ENCODE results near the gene NDFIP2. TPM values are rescaled to one million over a fixed set of nuclear protein-coding genes. Genes with fewer than 3 reads are reported as not detected.

NDFIP2 gene
- total RNA-seq, 1 donor from 2014 or later, result 46.8 TPM

DNA sequence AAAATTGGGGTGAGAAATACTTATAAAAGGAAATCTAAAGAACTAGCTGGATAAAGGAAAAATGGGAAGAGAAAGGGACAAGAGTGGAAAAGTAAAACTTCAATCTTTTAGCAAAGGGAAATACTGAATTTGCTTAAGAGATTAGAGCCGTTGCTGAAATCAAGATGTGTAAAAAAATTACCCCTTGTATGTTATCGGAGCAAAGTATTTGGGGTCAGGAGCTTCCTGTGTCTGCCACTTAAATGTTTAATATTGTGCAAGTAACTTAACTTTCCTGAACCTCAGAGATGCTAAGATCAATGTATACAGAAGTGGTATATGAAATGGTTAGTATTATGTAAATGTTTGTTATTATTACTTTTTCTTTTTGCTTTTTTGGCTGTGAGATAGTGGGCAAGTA is 51.6 kb downstream of the NDFIP2 start:
- Histone ChIP-seq H3K27me3 (ENCODE audit: control insufficient read depth, insufficient read depth, low read length) (no peaks in the 10 kb centered on the region), H3K36me3 (ENCODE audit: control insufficient read depth, insufficient read depth, low read length) (no peaks in the 10 kb centered on the region), H3K4me3 (ENCODE audit: low read depth, low read length) (no peak overlapping the region)
- no peak for DNase-seq (ENCODE audit: low read depth)
- TF ChIP-seq, protein P1, sequence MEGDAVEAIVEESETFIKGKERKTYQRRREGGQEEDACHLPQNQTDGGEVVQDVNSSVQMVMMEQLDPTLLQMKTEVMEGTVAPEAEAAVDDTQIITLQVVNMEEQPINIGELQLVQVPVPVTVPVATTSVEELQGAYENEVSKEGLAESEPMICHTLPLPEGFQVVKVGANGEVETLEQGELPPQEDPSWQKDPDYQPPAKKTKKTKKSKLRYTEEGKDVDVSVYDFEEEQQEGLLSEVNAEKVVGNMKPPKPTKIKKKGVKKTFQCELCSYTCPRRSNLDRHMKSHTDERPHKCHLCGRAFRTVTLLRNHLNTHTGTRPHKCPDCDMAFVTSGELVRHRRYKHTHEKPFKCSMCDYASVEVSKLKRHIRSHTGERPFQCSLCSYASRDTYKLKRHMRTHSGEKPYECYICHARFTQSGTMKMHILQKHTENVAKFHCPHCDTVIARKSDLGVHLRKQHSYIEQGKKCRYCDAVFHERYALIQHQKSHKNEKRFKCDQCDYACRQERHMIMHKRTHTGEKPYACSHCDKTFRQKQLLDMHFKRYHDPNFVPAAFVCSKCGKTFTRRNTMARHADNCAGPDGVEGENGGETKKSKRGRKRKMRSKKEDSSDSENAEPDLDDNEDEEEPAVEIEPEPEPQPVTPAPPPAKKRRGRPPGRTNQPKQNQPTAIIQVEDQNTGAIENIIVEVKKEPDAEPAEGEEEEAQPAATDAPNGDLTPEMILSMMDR (IDR thresholded peaks at IDR 0.05; ENCODE audit: insufficient read depth, low read length, poor library complexity, severe bottlenecking), result no peak

DNA sequence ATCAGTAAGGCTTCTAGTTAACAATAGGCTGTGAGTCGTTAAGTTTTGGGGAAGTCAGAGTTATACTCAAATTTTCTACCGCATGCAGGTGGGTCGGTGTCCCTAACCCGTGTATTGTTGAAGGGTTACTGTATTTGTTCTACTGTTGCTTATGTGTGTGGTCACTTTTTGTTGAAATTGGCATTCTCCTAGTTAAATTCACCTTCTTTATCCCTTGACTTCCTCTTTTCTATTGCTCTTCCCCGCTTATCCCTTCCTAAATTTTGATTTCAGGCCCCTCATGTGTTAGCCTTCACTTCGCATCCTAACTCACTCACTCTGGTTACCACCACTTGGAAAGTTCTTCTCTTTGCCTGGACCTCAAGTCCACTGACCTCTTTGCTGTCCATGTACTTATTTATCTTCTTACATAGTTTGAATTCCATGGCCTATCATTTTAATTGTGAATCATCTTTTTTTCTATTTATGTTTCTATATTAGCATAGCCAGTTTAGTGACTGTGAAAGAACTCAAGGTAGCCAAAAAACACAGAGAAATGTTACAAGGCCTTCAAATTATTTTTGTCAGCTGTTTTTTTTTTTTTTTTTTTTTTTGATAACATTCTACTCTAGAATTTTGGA is 52.9 kb downstream of the NDFIP2 start:
- Histone ChIP-seq H3K36me3 (ENCODE audit: control insufficient read depth, insufficient read depth, low read length) (no peaks in the 10 kb centered on the region), H3K4me3 (ENCODE audit: low read depth, low read length) (no peak overlapping the region), H3K27me3 (ENCODE audit: control insufficient read depth, insufficient read depth, low read length) (no peaks in the 10 kb centered on the region)
- no peak for DNase-seq (ENCODE audit: low read depth)
- TF ChIP-seq, protein P1 (IDR thresholded peaks at IDR 0.05; ENCODE audit: insufficient read depth, low read length, poor library complexity, severe bottlenecking), result no peak

DNA sequence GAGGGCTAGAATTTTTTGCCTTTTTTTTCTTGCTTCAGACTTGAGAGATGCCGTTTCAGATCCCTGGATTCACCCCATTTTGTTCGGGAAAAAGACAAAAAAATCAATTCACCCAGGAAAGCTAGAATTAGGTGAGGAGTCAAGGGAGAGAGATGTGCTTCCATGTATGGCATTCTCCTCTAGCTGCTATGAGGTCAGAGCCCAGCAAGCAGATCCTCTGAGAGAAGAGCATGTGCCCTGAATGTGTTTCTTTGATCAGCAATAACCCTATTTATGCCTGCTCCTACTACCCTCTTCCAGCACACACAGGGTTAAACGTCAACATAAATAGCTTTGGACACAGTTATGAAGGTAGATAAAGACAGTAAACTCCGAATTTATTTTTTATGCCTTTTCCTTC is 53.6 kb downstream of the NDFIP2 start:
- DNase-seq (ENCODE audit: low read depth), result no peak
- Histone ChIP-seq H3K4me3 (ENCODE audit: low read depth, low read length) (no peak overlapping the region), H3K27me3 (ENCODE audit: control insufficient read depth, insufficient read depth, low read length) (no peaks in the 10 kb centered on the region), H3K36me3 (ENCODE audit: control insufficient read depth, insufficient read depth, low read length) (no peaks in the 10 kb centered on the region)
- TF ChIP-seq, protein P1 (IDR thresholded peaks at IDR 0.05; ENCODE audit: insufficient read depth, low read length, poor library complexity, severe bottlenecking), result no peak

DNA sequence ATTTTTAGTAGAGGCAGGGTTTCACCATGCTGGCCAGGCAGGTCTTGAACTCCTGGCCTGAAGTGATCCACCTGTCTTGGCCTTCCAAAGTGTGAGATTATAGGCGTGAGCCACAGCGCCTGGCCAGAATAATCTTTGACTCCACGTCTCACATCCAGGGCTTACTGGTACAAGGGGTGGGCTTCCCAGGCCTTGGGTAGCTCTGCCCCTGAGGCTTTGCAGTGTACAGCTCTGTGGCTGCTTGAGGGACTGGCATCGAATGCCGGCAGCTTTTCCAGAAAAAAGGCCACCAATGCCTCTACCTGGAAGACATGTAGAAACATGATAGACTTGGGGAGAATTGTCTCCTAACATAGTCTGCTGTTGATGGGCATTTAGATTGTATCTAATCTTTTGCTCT is 57.8 kb downstream of the NDFIP2 start:
- DNase-seq (ENCODE audit: low read depth), result no peak
- H3K27me3 ChIP-seq (ENCODE audit: control insufficient read depth, insufficient read depth, low read length), result no peaks in the 10 kb centered on the region
- no peaks in the 10 kb centered on the region for H3K36me3 ChIP-seq (ENCODE audit: control insufficient read depth, insufficient read depth, low read length)
- TF ChIP-seq, protein P1 (IDR thresholded peaks at IDR 0.05; ENCODE audit: insufficient read depth, low read length, poor library complexity, severe bottlenecking), result no peak
- H3K4me3 ChIP-seq (ENCODE audit: low read depth, low read length), result no peak overlapping the region

DNA sequence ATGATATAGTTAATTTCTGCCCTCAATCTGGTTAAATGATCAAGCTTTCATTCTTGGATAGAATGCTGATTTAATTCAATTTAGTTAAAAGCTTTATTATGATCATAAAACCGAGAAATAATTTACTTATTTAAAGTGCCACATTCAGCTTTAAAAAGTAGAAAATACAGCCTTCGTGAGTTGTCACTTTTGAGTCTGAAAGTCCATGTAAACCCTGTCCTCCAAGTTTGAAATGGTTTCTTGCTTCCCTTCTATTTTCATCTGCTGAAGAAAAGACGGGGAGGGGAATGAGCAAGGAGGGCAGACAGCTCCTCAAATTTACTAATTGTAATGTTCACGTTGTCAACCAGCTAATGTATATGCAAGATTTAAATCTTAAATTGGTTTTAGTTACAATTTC is 59.5 kb downstream of the NDFIP2 start:
- Histone ChIP-seq H3K36me3 (ENCODE audit: control insufficient read depth, insufficient read depth, low read length) (no peaks in the 10 kb centered on the region), H3K4me3 (ENCODE audit: low read depth, low read length) (no peak overlapping the region), H3K27me3 (ENCODE audit: control insufficient read depth, insufficient read depth, low read length) (no peaks in the 10 kb centered on the region)
- DNase-seq (ENCODE audit: low read depth), result no peak
- TF ChIP-seq, protein P1 (IDR thresholded peaks at IDR 0.05; ENCODE audit: insufficient read depth, low read length, poor library complexity, severe bottlenecking), result no peak

DNA sequence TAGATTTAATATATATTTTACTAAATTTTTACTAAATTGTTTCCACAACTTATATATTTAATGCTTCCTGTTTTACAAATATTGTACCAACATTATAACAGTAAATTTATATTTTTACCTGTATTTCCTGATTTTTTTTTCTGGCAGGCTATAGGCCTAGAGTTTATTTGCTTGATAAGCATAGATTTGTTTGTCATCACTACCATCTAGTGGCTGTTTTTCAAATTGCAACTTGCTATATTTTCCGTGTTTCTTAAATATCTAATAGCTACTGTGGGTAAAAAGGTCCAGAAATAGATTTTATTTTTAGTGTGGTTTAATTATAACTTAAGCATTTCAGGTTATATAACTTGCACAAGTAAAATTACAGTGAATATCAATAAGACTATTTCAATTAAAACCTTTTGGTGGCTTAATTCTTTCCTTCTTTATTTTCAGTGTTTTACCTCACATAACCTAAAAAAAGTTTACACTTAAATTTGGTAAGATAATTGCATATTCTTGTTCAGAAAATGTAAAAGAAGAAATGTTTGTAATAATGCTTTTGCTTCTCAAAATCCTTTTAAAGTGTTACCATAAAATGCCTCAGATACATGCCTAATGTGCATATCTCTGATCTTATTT is 60.6 kb downstream of the NDFIP2 start:
- no peaks in the 10 kb centered on the region for H3K27me3 ChIP-seq (ENCODE audit: control insufficient read depth, insufficient read depth, low read length)
- DNase-seq (ENCODE audit: low read depth), result no peak
- TF ChIP-seq, protein P1 (IDR thresholded peaks at IDR 0.05; ENCODE audit: insufficient read depth, low read length, poor library complexity, severe bottlenecking), result peak; percentile 47
- H3K36me3 ChIP-seq (ENCODE audit: control insufficient read depth, insufficient read depth, low read length), result no peaks in the 10 kb centered on the region
- no peak overlapping the region for H3K4me3 ChIP-seq (ENCODE audit: low read depth, low read length)

Measured in kidney epithelial cell (primary cell).